Stimulated activated CD4-positive, alpha-beta T cell treated with anti-CD3 and anti-CD28 coated beads, Interleukin-2, amount 100 ng/mL, for 4 hours (primary cell): ENCODE data around the gene REPS1.
A peak's percentile ranks its signal among the peaks of the same experiment; 100 is the strongest.
"Not testable (repeated sequence)": the region's sequence is repeated elsewhere in the genome, so short reads cannot be mapped to it uniquely, and the experiment has no call there.

Experiments used
- DNase-seq: peaks from one replicate; pipeline ENCODE4 v3.0.0-alpha.2; 2020; ENCODE audit warnings: low read depth

REPS1 gene

GRCh38 chr6:138987643-138988468, at the start of gene REPS1:
Gene REPS1 (minus strand): TSS chr6:138988253. CDS start chr6:138987682, 571 bp downstream.
- DNase-seq: peak; percentile 83

DNA sequence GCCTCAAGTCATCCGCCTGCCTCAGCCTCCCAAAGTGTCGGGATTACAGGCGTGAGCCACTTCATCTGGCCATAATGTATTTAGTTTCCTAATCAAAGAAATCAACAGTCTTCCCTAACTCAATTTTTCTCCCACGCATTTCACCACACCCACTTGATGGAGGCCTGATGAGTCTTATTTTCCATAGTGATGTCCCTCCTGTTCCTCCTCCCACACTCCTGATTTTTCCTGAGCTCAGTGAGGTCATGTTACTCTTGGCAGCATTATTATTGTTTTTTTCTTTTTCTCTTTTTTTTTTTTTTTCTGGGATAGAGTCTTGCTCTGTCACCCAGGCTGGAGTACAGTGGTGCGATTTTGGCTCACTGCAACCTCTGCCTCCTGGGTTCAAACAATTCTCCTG, 49.4 kb upstream of the REPS1 start:
- no peak for DNase-seq

DNA sequence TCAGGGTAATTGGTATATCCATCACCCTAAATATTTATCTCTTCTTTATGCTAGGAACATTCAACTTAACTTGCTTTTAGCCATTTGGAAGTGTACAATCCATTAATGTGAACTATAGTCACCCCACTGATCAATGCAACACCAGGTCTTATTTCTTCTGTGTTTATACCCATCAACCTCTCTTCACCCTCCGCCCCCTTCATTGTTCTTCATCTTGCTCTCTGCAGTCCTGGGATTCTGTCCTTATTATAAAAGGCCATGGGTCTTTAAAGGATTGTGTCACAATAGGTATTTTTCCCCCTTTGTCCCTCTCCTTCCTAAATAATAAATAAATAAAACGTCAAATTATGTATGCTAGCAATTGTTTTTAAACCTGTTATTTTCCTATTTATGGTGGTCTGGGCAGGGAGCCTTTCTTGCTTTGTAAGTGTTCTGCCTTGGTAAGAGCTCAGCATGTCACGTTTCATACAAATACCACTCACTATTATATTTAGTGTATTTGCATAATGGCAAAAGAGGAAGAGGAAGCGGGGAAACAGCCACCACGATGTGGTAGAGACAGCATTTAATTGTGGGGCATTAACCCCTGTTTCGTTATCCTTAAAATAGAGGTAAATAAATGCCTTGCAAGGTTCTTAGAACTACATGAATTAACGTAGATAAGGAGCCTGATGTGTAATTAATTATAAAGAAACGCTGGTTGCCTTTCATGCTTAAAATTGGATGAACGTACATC, 42.3 kb upstream of the REPS1 start:
- DNase-seq: no peak

GRCh38 chr6:139029470-139030227, 41.6 kb upstream of the REPS1 start:
- no peak for DNase-seq

DNA sequence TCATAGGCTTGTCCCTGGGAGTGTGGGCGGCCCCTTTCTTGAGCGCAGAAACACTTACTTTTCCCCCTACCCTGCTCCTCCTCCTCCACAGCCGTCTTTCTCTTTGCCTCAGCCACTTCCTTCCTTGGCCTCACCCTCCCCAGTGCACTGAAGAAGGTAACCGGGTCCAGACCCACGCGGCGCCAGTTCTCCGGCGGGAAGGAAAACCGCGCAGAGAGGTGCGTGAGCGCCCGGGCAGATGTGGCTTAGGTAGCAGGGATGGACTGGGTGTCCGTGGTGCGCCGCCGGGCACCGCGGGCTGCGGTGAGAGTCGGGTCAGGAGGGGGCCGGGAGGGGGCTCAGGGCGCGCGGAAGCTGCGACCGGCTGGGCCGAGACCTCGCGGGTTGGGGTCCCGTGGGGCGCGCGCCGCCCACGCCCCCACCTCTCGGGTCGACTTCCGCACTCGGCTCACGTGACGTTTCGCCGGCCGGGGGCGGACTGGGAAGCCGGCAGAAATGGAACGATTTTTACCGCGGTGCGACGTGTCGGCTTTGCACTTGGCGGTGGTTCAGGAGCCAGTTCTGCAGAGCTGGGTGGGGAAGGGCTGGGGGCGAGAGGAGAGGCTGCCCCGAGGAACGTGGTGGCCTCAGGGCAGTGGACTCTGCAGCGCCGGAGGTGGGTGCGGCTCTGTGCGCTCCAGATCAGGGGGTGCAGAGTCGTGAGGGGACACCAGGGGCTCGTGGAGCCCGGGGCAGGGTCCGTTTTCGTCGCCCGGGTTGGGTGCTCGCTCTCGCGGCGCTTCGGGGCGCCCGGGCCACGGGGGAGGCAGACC, 40.8 kb upstream of the REPS1 start, which contains the start of gene ABRACL:
Gene ABRACL, plus strand, starts transcription at position 88 of the 812 bp plus-strand sequence. CDS start 5,416 bp downstream, outside the sequence.
- DNase-seq: peak; percentile 83

- DNase-seq: no peak
Observed at GRCh38 chr6:139028215-139028657, 40.2 kb upstream of the REPS1 start.

- no peak for DNase-seq
Observed at GRCh38 chr6:139027620-139028182, 39.6 kb upstream of the REPS1 start.

- DNase-seq: not testable (repeated sequence)
Observed at GRCh38 chr6:139025416-139025815, 37.4 kb upstream of the REPS1 start.

- DNase-seq: no peak
Observed at GRCh38 chr6:139020689-139021088, 32.6 kb upstream of the REPS1 start.

DNA sequence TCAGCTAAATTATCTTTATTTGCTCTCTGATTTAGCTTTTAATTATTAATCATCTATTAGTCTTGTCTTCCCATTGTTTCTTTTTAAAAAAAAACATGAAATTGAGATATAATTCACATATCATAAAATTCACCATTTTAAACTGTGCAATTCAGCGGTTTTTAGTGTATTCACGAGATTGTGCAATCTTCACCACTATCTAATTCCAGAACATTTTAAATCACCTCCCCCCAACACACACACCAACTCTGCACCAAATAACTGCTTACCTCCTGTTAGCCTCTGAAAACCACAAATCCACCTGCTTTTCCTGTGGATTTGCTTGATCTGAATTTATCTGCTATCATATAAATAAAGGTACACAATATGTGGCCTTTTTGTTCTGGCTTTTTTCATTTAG, 31.7 kb upstream of the REPS1 start:
- DNase-seq: no peak

GRCh38 chr6:139017227-139017626, 29.2 kb upstream of the REPS1 start:
- no peak for DNase-seq

DNA sequence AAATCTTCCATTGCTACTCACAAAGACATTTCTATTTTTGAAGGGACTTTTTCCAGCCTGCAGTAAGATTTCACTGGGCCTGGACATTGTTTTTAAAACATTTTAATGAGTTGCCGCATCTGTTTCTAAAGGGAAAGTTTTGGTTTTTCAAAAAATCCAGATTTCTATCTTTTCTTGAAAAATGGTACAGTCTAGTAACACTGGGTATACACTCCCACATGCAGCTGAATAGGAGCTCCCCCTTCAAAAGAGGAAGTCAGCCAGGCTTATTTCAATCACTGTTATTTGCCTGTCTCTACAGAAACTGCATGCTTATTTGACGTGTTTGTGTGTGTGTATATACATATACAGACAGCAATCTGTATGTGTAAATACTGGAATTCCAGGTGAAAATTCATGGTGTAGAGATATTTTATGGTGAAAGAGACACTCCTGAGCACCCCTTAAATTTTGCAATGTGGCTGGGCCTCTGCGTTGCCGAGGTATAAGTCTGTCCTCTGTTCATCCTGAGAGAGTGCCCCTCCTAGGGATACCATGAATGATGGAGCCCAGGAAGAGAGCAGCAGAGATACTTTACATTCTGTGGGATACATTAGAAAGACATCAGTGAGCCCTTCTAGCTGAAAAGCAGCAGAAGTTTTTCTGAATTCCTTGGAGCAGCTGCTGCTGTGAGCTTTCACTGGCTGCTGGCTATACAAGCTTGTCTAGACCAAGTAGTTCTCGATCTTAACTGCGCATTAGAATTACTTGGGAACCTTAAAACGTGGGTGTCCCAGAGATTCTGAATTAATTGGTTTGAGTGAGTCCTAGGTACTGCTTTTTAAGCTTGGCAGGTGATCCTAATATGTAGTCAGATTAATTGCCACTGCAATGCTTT, 28.5 kb upstream of the REPS1 start:
- DNase-seq: no peak

GRCh38 chr6:139014945-139015344, 26.9 kb upstream of the REPS1 start:
- no peak for DNase-seq

DNA sequence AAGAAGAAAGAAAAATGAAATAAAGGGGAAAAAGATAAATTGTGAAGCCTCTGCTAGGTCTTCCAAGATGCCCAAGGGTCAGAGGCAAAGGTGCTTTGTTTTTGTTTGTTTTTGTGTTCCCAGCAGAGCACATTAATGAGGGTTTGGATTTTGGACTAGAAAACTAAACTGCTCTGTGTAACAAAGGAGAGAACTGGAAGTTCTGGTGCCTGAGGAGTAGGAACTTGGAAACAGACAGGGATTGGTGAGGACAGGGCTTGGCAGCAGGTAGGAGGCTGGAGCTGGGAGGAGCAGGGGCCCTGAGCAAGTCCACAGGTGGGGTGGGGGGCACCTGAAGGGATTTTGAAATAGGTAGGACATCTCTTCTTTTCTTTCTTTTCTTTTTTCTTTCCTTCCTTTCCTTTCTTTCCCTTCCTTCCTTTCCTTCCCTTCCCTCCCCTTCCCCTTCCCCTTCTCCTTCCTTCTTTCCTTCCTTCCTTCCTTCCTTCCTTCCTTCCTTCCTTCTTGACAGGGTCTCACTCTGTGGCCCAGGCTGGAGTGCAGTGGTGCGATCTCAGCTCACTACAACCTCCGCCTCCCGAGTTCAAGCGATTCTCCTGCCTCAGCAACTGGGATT, 25.2 kb upstream of the REPS1 start:
- DNase-seq: no peak

DNA sequence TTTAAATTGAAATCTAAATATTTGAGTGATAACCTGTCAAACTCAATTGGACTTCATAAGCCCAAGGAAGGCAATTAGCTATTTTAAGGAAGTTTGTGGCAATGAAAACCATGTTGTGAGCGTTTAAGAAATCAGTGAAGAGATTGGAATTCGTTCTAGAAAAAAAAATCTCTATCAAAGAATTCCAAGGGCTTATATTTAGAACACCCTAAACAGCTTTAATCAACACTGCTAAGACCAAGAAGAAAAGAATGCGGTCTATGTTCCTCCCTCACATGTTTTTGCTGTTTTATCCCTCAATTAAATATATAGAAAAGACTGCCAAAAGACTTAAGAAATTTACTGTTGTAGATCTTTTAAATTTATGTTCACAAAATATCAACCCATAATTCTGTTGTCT, 23.9 kb upstream of the REPS1 start:
- no peak for DNase-seq

DNA sequence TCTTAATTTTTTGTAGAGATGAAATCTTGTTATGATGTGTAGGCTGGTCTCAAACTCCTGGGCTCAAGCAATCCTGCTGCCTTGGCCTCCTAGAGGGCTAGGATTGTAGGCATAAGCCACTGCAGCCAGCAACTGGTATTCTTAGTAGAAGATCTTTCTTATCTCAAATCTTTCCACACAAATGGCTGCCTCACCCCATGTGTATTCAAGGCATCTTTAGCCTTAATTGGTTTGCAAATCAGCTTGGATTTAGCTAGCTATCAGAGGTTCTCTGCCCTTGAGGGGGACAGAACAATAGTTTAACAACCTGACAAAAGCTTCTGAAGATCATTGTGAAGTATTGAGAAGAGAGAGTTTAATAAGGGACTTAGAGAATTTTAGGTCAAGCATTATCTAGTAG, 22.6 kb upstream of the REPS1 start:
- DNase-seq: no peak

- DNase-seq: no peak
Observed at GRCh38 chr6:139008117-139008516, 20.1 kb upstream of the REPS1 start.

DNA sequence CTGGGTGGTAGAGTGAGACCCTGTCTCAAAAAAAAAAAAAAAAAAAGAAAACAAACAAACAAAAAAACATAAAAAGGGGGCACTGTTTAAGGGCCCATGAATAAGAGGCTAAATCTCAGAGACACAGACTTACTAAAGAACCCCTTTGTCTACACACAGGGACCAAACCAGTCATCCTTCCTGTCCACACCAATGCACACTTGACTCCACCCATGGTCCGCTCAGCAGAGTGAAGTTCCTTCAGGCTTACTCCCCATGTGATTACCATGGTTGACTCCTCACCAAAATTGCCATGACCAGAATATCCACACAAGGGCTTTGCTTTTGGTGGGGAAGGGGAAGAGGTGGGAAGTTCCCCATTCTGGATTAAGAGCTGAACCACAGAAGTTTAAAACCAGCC, 19.4 kb upstream of the REPS1 start:
- no peak for DNase-seq

GRCh38 chr6:139006477-139006876, 18.4 kb upstream of the REPS1 start:
- DNase-seq: no peak

DNA sequence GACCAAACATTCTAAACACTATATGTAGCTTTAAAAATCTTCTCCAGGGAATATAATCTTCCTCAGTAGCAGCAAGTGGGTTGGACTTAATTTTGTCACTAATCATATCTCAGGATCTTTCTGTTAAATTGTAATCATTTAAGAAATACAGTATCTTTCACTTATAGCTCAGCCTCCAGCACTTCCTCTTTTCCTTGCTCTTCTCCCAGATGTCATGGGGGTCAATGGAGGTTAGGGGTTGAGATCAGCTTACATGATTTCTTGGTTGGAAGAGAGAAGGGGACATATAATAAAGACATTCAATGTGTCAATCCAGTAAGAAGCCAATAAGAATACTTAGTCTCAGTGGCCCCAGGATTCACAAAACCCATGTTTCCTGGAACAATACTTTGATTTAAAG, 15.7 kb upstream of the REPS1 start:
- DNase-seq: no peak
